T-helper 2 cell treated with Interferon-gamma antibody and Interleukin-4, amounts not matched to agents 5 μg/mL and 100 μg/mL, for 36 hours (primary cell): ENCODE results near the gene SEPTIN14.
"Not testable (repeated sequence)": the region's sequence is repeated elsewhere in the genome, so short reads cannot be mapped to it uniquely, and the experiment has no call there.

ENCODE experiments used
- DNase-seq: peaks from one replicate; pipeline ENCODE4 v3.0.0; 2021; ENCODE audit warnings: low spot score
- H3K27ac Mint-ChIP-seq: one replicate; pipeline ENCODE4 v1.8.0; 2021; ENCODE audit warnings: mild to moderate bottlenecking, mixed read lengths
- H3K27me3 Mint-ChIP-seq: one replicate; pipeline ENCODE4 v1.8.0; 2021; ENCODE audit warnings: low read depth, mixed read lengths
- H3K36me3 Mint-ChIP-seq: one replicate; pipeline ENCODE4 v1.8.0; 2021; ENCODE audit warnings: low read depth, mixed read lengths
- H3K4me1 Mint-ChIP-seq: one replicate; pipeline ENCODE4 v1.8.0; 2021; ENCODE audit warnings: low read depth, mixed read lengths
- H3K4me3 Mint-ChIP-seq: one replicate; pipeline ENCODE4 v1.8.0; 2022; ENCODE audit warnings: mild to moderate bottlenecking, moderate library complexity, mixed read lengths
- H3K9me3 Mint-ChIP-seq: one replicate; pipeline ENCODE4 v1.8.0; 2021; ENCODE audit warnings: mixed read lengths

SEPTIN14 gene

GRCh38 chr7:55770778-55771177 is 91.8 kb downstream of the SEPTIN14 start:
- no peak for DNase-seq
- no peak overlapping the region for H3K4me3 Mint-ChIP-seq
- no peak overlapping the region for H3K27ac Mint-ChIP-seq
- no peaks in the 10 kb centered on the region for H3K27me3 Mint-ChIP-seq
- no peaks in the 10 kb centered on the region for H3K9me3 Mint-ChIP-seq
- H3K36me3 Mint-ChIP-seq: peaks cover 2% of the 10 kb centered on the region
- H3K4me1 Mint-ChIP-seq: no peaks in the 10 kb centered on the region

GRCh38 chr7:55753274-55753862 is 109.2 kb downstream of the SEPTIN14 start:
- not testable (repeated sequence) for DNase-seq, H3K27ac Mint-ChIP-seq, H3K4me1 Mint-ChIP-seq, H3K4me3 Mint-ChIP-seq, H3K36me3 Mint-ChIP-seq, H3K27me3 Mint-ChIP-seq, H3K9me3 Mint-ChIP-seq

- not testable (repeated sequence) for H3K36me3 Mint-ChIP-seq, H3K4me3 Mint-ChIP-seq, H3K27me3 Mint-ChIP-seq, H3K27ac Mint-ChIP-seq, H3K4me1 Mint-ChIP-seq, DNase-seq, H3K9me3 Mint-ChIP-seq
Observed at GRCh38 chr7:55744706-55745105, 117.8 kb downstream of the SEPTIN14 start.
